PC-9 (cell line): ENCODE results near the gene SLC25A20. TPM values are rescaled to one million over a fixed set of nuclear protein-coding genes. Genes with fewer than 3 reads are reported as not detected.

Experiments used
- BruUV-seq: library from RNA; stranded (reverse); fragments of 400-500 nt; replicated peaks from 2 replicates; lab custom pipeline; 2021; lab: Mats Ljungman, UMichigan
- CTCF ChIA-PET: fragments of 300-600 bp; sonication (Branson Sonifier 250); formaldehyde crosslinking; loops from one replicate; lab custom pipeline; 2022; ENCODE audit warnings: antibody characterized with exemption; lab: Charles Lee
- POLR2A ChIA-PET: fragments of 300-600 bp; sonication (Branson Sonifier 250); formaldehyde crosslinking; loops from one replicate; lab custom pipeline; 2022; ENCODE audit warnings: antibody characterized with exemption; ENCODE audit not compliant: unreplicated experiment; lab: Charles Lee
- DNase-seq, 2 experiments: peaks; one replicate each; pipeline versions ENCODE4 v3.0.0 to v3.0.0-alpha.2; 2015 to 2022; ENCODE audit warnings: mixed read lengths in 1 of 2
- H2AFZ ChIP-seq: fragments of 200-600 bp; sonication (generic); 2 replicates; pipeline ENCODE4 v1.8.1; 2017; ENCODE audit warnings: antibody characterized with exemption
- H3F3A ChIP-seq: fragments of 200-600 bp; sonication (generic); 2 replicates; pipeline ENCODE4 v1.8.1; 2017; ENCODE audit warnings: antibody characterized with exemption, mild to moderate bottlenecking, low read depth; ENCODE audit not compliant: insufficient read depth
- H3K27ac ChIP-seq: fragments of 200-600 bp; sonication (generic); 2 replicates; pipeline ENCODE4 v1.6.1; 2016; ENCODE audit warnings: mixed run types
- H3K27me3 ChIP-seq: fragments of 200-600 bp; sonication (generic); 2 replicates; pipeline ENCODE4 v1.6.1; 2016; ENCODE audit warnings: low read depth, mixed run types; ENCODE audit not compliant: insufficient read depth
- H3K36me3 ChIP-seq: fragments of 200-600 bp; sonication (generic); 2 replicates; pipeline ENCODE4 v1.6.1; 2016; ENCODE audit warnings: low read depth, mixed run types
- H3K4me1 ChIP-seq: fragments of 200-600 bp; sonication (generic); replicated peaks from 2 replicates; pipeline ENCODE4 v1.6.1; 2016; ENCODE audit warnings: mixed run types; ENCODE audit not compliant: insufficient read depth
- H3K4me2 ChIP-seq: fragments of 200-600 bp; sonication (generic); 2 replicates; pipeline ENCODE4 v1.6.1; 2017; ENCODE audit warnings: mixed run types
- H3K4me3 ChIP-seq: fragments of 200-600 bp; sonication (generic); 2 replicates; pipeline ENCODE4 v1.6.1; 2016; ENCODE audit warnings: mixed run types
- H3K79me2 ChIP-seq: fragments of 200-600 bp; sonication (generic); 2 replicates; pipeline ENCODE4 v1.6.1; 2017; ENCODE audit warnings: low read depth, mixed run types
- H3K9me2 ChIP-seq: fragments of 200-600 bp; sonication (generic); 2 replicates; pipeline ENCODE4 v1.8.1; 2017; ENCODE audit warnings: mild to moderate bottlenecking; ENCODE audit not compliant: insufficient read depth
- H3K9me3 ChIP-seq: fragments of 200-600 bp; sonication (generic); 2 replicates; pipeline ENCODE4 v1.8.1; 2016; ENCODE audit warnings: low read depth; ENCODE audit not compliant: insufficient read depth
- H4K20me1 ChIP-seq: fragments of 200-600 bp; sonication (generic); 2 replicates; pipeline ENCODE4 v1.8.1; 2017; ENCODE audit not compliant: insufficient read depth
- EZH2 ChIP-seq: fragments of 200-600 bp; sonication (generic); IDR thresholded peaks from 2 replicates; pipeline ENCODE4 v1.8.0; 2017; ENCODE audit warnings: antibody characterized with exemption, low read depth
- intact Hi-C: fragments of 100-400 bp; cut with micrococcal nuclease; formaldehyde crosslinking; loops from one replicate; pipeline ENCODE4 v1.10.0; 2022; ENCODE audit not compliant: unreplicated experiment
- total RNA-seq: library from RNA; stranded (reverse); gene quantifications from 2 replicates; pipeline ENCODE4 v1.2.3, GENCODE V29; 2021
- TF ChIP-seq, protein P1 (sequence below): fragments of 200-600 bp; sonication (generic); conservative IDR thresholded peaks from 2 replicates; pipeline ENCODE4 v1.6.1; 2017; ENCODE audit warnings: mixed run types, antibody characterized with exemption, mild to moderate bottlenecking, moderate library complexity

SLC25A20 gene
- total RNA-seq, 1 experiment from 2014 or later: 4.9 TPM

DNA sequence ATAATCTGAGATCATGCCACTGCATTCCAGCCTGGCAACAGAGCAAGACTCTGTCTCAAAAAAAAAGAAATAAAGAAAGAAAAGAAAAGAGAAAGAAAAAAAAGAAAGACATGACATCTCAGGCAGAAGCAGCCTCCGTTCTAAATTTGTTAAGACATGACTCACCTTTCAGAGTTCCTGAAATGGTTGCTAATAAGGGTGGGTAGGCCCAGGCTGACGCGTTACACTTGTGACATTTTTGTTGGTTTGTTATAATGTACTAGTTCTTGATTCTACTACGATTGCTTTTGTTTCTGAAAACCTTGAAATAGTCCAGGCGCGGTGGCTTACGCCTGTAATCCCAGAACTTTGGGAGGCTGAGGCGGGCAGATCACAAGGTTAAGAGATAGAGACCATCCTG lies 21.0 kb downstream of the SLC25A20 start:
- no peaks in the 10 kb centered on the region for H4K20me1 ChIP-seq
- no peak overlapping the region for H3K4me2 ChIP-seq
- intact Hi-C loops: no loop called here
- no peaks in the 10 kb centered on the region for H3K9me2 ChIP-seq
- no peaks in the 10 kb centered on the region; the same call in 1 of the 2 replicates for H3F3A ChIP-seq
- DNase-seq: no peak
- H3K36me3 ChIP-seq: no peaks in the 10 kb centered on the region
- no peak overlapping the region for H3K27ac ChIP-seq
- no TSS peak for BruUV-seq
- POLR2A ChIA-PET: no interaction called here
- no peaks in the 10 kb centered on the region for H3K79me2 ChIP-seq
- H3K4me3 ChIP-seq: no peak overlapping the region
- H3K4me1 ChIP-seq: no peaks in the 10 kb centered on the region
- CTCF ChIA-PET: no interaction called here
- no peaks in the 10 kb centered on the region for H3K27me3 ChIP-seq
- TF ChIP-seq EZH2: no peak
- TF ChIP-seq, protein P1, sequence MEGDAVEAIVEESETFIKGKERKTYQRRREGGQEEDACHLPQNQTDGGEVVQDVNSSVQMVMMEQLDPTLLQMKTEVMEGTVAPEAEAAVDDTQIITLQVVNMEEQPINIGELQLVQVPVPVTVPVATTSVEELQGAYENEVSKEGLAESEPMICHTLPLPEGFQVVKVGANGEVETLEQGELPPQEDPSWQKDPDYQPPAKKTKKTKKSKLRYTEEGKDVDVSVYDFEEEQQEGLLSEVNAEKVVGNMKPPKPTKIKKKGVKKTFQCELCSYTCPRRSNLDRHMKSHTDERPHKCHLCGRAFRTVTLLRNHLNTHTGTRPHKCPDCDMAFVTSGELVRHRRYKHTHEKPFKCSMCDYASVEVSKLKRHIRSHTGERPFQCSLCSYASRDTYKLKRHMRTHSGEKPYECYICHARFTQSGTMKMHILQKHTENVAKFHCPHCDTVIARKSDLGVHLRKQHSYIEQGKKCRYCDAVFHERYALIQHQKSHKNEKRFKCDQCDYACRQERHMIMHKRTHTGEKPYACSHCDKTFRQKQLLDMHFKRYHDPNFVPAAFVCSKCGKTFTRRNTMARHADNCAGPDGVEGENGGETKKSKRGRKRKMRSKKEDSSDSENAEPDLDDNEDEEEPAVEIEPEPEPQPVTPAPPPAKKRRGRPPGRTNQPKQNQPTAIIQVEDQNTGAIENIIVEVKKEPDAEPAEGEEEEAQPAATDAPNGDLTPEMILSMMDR: no peak
- H3K9me3 ChIP-seq: no peaks in the 10 kb centered on the region
- no peak overlapping the region for H2AFZ ChIP-seq

DNA sequence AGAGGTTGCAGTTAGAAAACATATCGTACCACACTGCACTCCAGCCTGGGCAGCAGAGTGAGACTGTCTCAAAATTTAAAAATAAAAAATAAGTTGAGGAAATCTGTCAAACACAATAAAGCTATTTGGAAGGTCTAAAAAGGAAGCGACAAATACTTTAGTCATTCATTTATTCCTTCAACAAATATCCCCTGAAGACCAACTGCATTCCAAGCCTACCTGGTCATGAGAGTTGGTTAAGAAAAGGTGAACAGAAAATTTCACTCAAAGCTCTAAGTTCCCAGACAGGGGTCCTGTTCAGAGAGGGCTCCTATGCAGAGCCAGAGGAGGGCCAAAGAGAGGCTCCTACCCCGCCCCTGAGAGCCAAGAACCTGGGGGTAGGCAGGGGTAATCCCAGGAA lies 35.6 kb downstream of the SLC25A20 start:
- Histone ChIP-seq H3K79me2 (no peaks in the 10 kb centered on the region), H3K4me3 (no peak overlapping the region), H3F3A (peaks cover 7% of the 10 kb centered on the region; the same call in 1 of the 2 replicates), H3K4me1 (peaks cover 8% of the 10 kb centered on the region; the same call in 1 of the 2 replicates), H4K20me1 (no peaks in the 10 kb centered on the region), H2AFZ (0 out of 2 replicates have a peak overlapping the region, but pooled peaks have one; percentile 55), H3K27ac (peak overlapping the region; percentile 45; the same call in 1 of the 2 replicates), H3K36me3 (no peaks in the 10 kb centered on the region), H3K9me3 (no peaks in the 10 kb centered on the region), H3K27me3 (no peaks in the 10 kb centered on the region), H3K4me2 (peak overlapping the region; percentile 21; the same call in 1 of the 2 replicates), H3K9me2 (no peaks in the 10 kb centered on the region)
- TF ChIP-seq, protein P1: no peak
- no peak for TF ChIP-seq EZH2
- intact Hi-C loops: no loop called here
- CTCF ChIA-PET: interaction anchor here (0.5 to 1.0 kb wide), 2 partner anchors 66 to 427 kb away, joined by 3 read pairs; no protein-coding TSS in a partner anchor
- POLR2A ChIA-PET: interaction anchor here (0.6 kb wide), 1 partner anchor 34 kb away, joined by 4 read pairs; no protein-coding TSS in a partner anchor
- no TSS peak for BruUV-seq
- DNase-seq: peak in 1 of 2 experiments; percentile 60

DNA sequence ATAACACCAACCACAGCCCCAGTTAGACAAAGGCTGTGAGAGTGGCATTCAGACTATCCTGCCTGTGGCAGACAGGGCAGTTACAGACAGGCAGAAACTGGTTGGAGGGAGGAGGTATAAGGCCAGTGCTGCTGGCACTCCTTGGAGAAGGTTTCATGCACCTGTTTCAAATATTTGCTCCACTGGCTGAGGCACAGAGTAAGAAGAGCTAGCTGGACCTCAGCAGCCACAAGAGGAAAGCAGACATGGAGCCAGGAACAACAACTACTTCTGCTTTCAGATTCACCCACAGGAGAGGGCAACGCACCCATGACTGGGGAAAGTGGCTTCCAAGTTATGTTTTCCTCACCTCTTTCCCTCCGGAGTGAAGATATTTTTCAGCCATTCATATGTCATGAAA lies 39.5 kb downstream of the SLC25A20 start:
- ChIA-PET CTCF (no interaction called here), POLR2A (no interaction called here)
- no TSS peak for BruUV-seq
- H3K27ac ChIP-seq: no peak overlapping the region
- H3K27me3 ChIP-seq: no peaks in the 10 kb centered on the region
- H3K4me2 ChIP-seq: no peak overlapping the region
- TF ChIP-seq, protein P1: no peak
- TF ChIP-seq EZH2: no peak
- intact Hi-C loops: no loop called here
- H3K79me2 ChIP-seq: no peaks in the 10 kb centered on the region
- H2AFZ ChIP-seq: no peak overlapping the region
- H3K4me3 ChIP-seq: no peak overlapping the region
- no peaks in the 10 kb centered on the region for H3K9me2 ChIP-seq
- H3K9me3 ChIP-seq: no peaks in the 10 kb centered on the region
- H3K36me3 ChIP-seq: no peaks in the 10 kb centered on the region
- DNase-seq: no peak
- peaks cover 11% of the 10 kb centered on the region for H3K4me1 ChIP-seq
- H4K20me1 ChIP-seq: no peaks in the 10 kb centered on the region
- peaks cover 8% of the 10 kb centered on the region; the same call in 1 of the 2 replicates for H3F3A ChIP-seq
